ENCODE measurements around the gene MTCL3.

MTCL3 gene

GRCh38 chr6:127463056-127463455 lies 56.1 kb downstream of the MTCL3 start:
- Histone ChIP-seq H3K9me1 (replicated peaks; ENCODE audit: control insufficient read depth, extremely low read depth, insufficient read depth, low read length) (no peaks in the 10 kb centered on the region), H3K27ac (ENCODE audit: insufficient read depth, low read depth, low read length) (no peak overlapping the region), H3K4me3 (replicated peaks in 1 of 3; ENCODE audit: insufficient read depth in 1 of 3, low read depth in 1 of 3, low read length in 3 of 3) (no peak overlapping the region), H3K9me3 (replicated peaks; ENCODE audit: control insufficient read depth, insufficient read depth, low read length) (no peaks in the 10 kb centered on the region), H2AFZ (ENCODE audit: low read depth, low read length) (no peak overlapping the region), H4K20me1 (replicated peaks; ENCODE audit: control insufficient read depth, extremely low read depth, insufficient read depth, low read length) (no peaks in the 10 kb centered on the region), H3K36me3 (ENCODE audit: control insufficient read depth in 2 of 2, extremely low read depth in 1 of 2, insufficient read depth in 2 of 2, low read length in 2 of 2) (no peaks in the 10 kb centered on the region), H3K9ac (replicated peaks; ENCODE audit: extremely low read depth, insufficient read depth, low read length) (no peak overlapping the region), H3K4me2 (ENCODE audit: insufficient read depth, low read length) (no peak overlapping the region), H3K27me3 (ENCODE audit: control insufficient read depth in 2 of 2, insufficient read depth in 2 of 2, low read length in 2 of 2) (peaks cover 0 to 3% of the 10 kb centered on the region in 2 experiments), H3K4me1 (ENCODE audit: control insufficient read depth, extremely low read depth, insufficient read depth, low read length) (no peaks in the 10 kb centered on the region), H3K79me2 (ENCODE audit: control insufficient read depth, insufficient read depth, low read length) (no peaks in the 10 kb centered on the region)
- no peak for FAIRE-seq
- POLR2A ChIA-PET, result no interaction called here
- BruUV-seq (replicated peaks), result no TSS peak
- CTCF ChIA-PET, result interaction anchor here (0.7 to 6.8 kb wide), 15 partner anchors 10 to 227 kb away, joined by 3 to 155 read pairs (median 4); partner anchors contain the start of gene ECHDC1
- intact Hi-C loops (cut with micrococcal nuclease) (no loop called here), dilution Hi-C loops (cut with MboI; ENCODE audit: extremely low pct_ligation_motif_present, low sequenced_read_pairs) (no loop called here)
- TF ChIP-seq CTCF (IDR thresholded peaks at IDR 0.05; ENCODE audit: extremely low read depth in 1 of 2, insufficient read depth in 1 of 2, low read depth in 1 of 2, low read length in 2 of 2), result no peak
- no peak for TF ChIP-seq FOS (IDR thresholded peaks at IDR 0.05; ENCODE audit: borderline replicate concordance, insufficient read depth, low read length)
- TF ChIP-seq EZH2 (IDR thresholded peaks at IDR 0.05; ENCODE audit: borderline replicate concordance, low read depth, low read length, severe bottlenecking), result no peak
- TF ChIP-seq JUN (IDR thresholded peaks at IDR 0.05; ENCODE audit: borderline replicate concordance, insufficient read depth, insufficient read length, low read depth), result no peak
- no peak for TF ChIP-seq POLR2A (IDR thresholded peaks at IDR 0.05; ENCODE audit: low read depth, low read length)
- TF ChIP-seq POLR2AphosphoS5 (IDR thresholded peaks at IDR 0.05; ENCODE audit: insufficient read depth, low read depth, low read length), result no peak
- no peak for TF ChIP-seq MAX (IDR thresholded peaks at IDR 0.05; ENCODE audit: insufficient read depth, insufficient read length)
- no peak for TF ChIP-seq MYC (IDR thresholded peaks at IDR 0.05; ENCODE audit: low read depth, low read length)
- TF ChIP-seq GATA2 (IDR thresholded peaks at IDR 0.05; ENCODE audit: insufficient read depth, insufficient read length, low read depth, low read length), result no peak
- no peak for DNase-seq (ENCODE audit: low read depth, low spot score)
